Esophagus squamous epithelium (tissue), 4 donors: Measurements from ENCODE around the gene HIPK2.

Experiments used
- POLR2A ChIP-seq, 4 donors: fragments of 450-650 bp; IDR thresholded peaks; one replicate each; pipeline ENCODE4 v1.6.1; 2017; ENCODE audit warnings: antibody characterized with exemption in 4 of 4, mild to moderate bottlenecking in 4 of 4, moderate library complexity in 3 of 4
- TF ChIP-seq, protein P1 (sequence below), 6 experiments: fragments of 450-650 bp in 4 of 6; fragments of 200-600 bp in 2 of 6; sonication (generic) in 2 of 6; IDR thresholded peaks; one replicate each; pipeline ENCODE4 v1.5.1; 2016 to 2019; ENCODE audit warnings: antibody characterized with exemption in 6 of 6, mild to moderate bottlenecking in 4 of 6, moderate library complexity in 4 of 6

DNA sequence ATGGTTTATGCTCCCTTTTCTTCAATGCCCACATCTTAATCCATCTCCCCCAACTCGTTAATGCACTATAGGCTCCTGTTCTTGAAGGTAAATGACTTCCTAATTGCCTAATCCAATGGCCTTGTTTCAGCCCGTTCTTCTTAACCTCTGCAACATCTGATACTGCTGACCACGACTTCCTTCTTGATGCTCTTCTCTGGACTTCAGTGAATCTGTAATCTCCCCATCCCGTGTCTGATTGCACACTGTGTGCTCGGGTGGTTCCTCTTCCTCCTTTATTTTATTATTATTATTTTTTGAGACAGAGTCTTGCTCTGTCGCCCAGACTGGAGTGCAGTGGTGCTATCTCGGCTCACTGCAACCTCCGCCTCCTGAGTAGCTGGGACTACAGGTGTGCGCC lies 58.9 kb downstream of the HIPK2 start:
- TF ChIP-seq, protein P1, sequence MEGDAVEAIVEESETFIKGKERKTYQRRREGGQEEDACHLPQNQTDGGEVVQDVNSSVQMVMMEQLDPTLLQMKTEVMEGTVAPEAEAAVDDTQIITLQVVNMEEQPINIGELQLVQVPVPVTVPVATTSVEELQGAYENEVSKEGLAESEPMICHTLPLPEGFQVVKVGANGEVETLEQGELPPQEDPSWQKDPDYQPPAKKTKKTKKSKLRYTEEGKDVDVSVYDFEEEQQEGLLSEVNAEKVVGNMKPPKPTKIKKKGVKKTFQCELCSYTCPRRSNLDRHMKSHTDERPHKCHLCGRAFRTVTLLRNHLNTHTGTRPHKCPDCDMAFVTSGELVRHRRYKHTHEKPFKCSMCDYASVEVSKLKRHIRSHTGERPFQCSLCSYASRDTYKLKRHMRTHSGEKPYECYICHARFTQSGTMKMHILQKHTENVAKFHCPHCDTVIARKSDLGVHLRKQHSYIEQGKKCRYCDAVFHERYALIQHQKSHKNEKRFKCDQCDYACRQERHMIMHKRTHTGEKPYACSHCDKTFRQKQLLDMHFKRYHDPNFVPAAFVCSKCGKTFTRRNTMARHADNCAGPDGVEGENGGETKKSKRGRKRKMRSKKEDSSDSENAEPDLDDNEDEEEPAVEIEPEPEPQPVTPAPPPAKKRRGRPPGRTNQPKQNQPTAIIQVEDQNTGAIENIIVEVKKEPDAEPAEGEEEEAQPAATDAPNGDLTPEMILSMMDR (IDR thresholded peaks at IDR 0.05) = no peak
- TF ChIP-seq POLR2A (IDR thresholded peaks at IDR 0.05) = no peak
